SU-DHL-6 (cell line): ENCODE data around the gene CD96.

Experiments
- CTCF ChIP-seq: fragments of 200-600 bp; sonication (generic); IDR thresholded peaks from one replicate; pipeline ENCODE4 v1.5.1; 2017; ENCODE audit warnings: antibody characterized with exemption, mild to moderate bottlenecking, low read length, moderate library complexity; ENCODE audit not compliant: insufficient read depth, poor library complexity, severe bottlenecking
- EZH2phosphoT487 ChIP-seq: fragments of 200-600 bp; sonication (generic), shearing (Covaris generic); conservative IDR thresholded peaks from 2 replicates; pipeline ENCODE4 v1.6.1; 2018; ENCODE audit warnings: mild to moderate bottlenecking, antibody characterized with exemption, low read length, moderate library complexity, mixed read lengths

- TF ChIP-seq CTCF (no peak), EZH2phosphoT487 (no peak)
Measured at GRCh38 chr3:111519178-111519855, 22.7 kb upstream of the CD96 start.
